Left renal cortex interstitium (tissue), 4 donors: ENCODE data around the gene HIGD2A. TPM values are rescaled to one million over a fixed set of nuclear protein-coding genes. Genes with fewer than 3 reads are reported as not detected.

Experiments
- DNase-seq, 4 donors: peaks; one replicate each; pipeline ENCODE4 v3.0.0-alpha.2; 2013; ENCODE audit warnings: low read depth in 4 of 4, low spot score in 2 of 4, missing footprints in 1 of 4
- polyA plus RNA-seq, 4 donors: library from polyadenylated mRNA; unstranded; fragments of 120-200 nt; gene quantifications; one replicate each; pipeline ENCODE4 v1.2.1, GENCODE V29; 2013; ENCODE audit not compliant: insufficient read length in 4 of 4

HIGD2A gene
- polyA plus RNA-seq, 4 donors = 99.5 to 151 (median 115) TPM

- DNase-seq = no peak
Measured at GRCh38 chr5:176366232-176366894, 22.2 kb upstream of the HIGD2A start.

- no peak for DNase-seq
Measured at GRCh38 chr5:176368726-176369125, 19.8 kb upstream of the HIGD2A start.

- no peak for DNase-seq
Measured at GRCh38 chr5:176369934-176370711, 18.4 kb upstream of the HIGD2A start.

GRCh38 chr5:176371621-176372539 is 16.7 kb upstream of the HIGD2A start:
- DNase-seq = no peak

GRCh38 chr5:176373100-176373818 is 15.3 kb upstream of the HIGD2A start:
- no peak for DNase-seq

GRCh38 chr5:176379881-176380280 is 8.7 kb upstream of the HIGD2A start:
- DNase-seq = no peak

- no peak for DNase-seq
Measured at GRCh38 chr5:176381423-176381822, 7.1 kb upstream of the HIGD2A start.

- no peak for DNase-seq
Measured at GRCh38 chr5:176381979-176382378, 6.6 kb upstream of the HIGD2A start.

- no peak for DNase-seq
Measured at GRCh38 chr5:176382721-176383120, 5.8 kb upstream of the HIGD2A start.

- no peak for DNase-seq
Measured at GRCh38 chr5:176383248-176383905, 5.2 kb upstream of the HIGD2A start.

GRCh38 chr5:176383961-176384360 is 4.6 kb upstream of the HIGD2A start:
- DNase-seq = no peak

- no peak for DNase-seq
Measured at GRCh38 chr5:176384366-176384930, 4.1 kb upstream of the HIGD2A start.

- DNase-seq = no peak
Measured at GRCh38 chr5:176384991-176385390, 3.6 kb upstream of the HIGD2A start.

- no peak for DNase-seq
Measured at GRCh38 chr5:176386491-176386890, 2.1 kb upstream of the HIGD2A start.

- no peak for DNase-seq
Measured at GRCh38 chr5:176387384-176387925, 1.1 kb upstream of the HIGD2A start.

GRCh38 chr5:176388003-176388443 is 528 bp upstream of the HIGD2A start:
- DNase-seq = no peak

GRCh38 chr5:176389135-176390123 is 878 bp downstream of the HIGD2A start:
- no peak for DNase-seq

GRCh38 chr5:176391479-176391878 is 2.9 kb downstream of the HIGD2A start:
- DNase-seq = no peak
